Coronary artery (tissue), 2 donors: ENCODE measurements around the gene VWA5B1.

ENCODE experiments used
- DNase-seq: peaks from one replicate; pipeline ENCODE4 v3.0.0-alpha.2; 2017; ENCODE audit warnings: low spot score
- H3K27ac ChIP-seq, 2 donors: fragments of 200-600 bp; sonication (generic); one replicate each; pipeline ENCODE4 v1.5.1; 2016 to 2019
- H3K4me3 ChIP-seq: fragments of 200-600 bp; sonication (generic); 2 replicates; pipeline ENCODE4 v1.5.1; 2016; ENCODE audit warnings: mild to moderate bottlenecking, moderate library complexity
- CTCF ChIP-seq: fragments of 200-600 bp; sonication (generic); IDR thresholded peaks from one replicate; pipeline ENCODE4 v1.5.1; 2019; ENCODE audit warnings: antibody characterized with exemption

VWA5B1 gene

GRCh38 chr1:20385630-20386029 lies 95.0 kb downstream of the VWA5B1 start:
- no peak overlapping the region for H3K4me3 ChIP-seq
- no peak overlapping the region for H3K27ac ChIP-seq
- no peak for TF ChIP-seq CTCF
- no peak for DNase-seq

- Histone ChIP-seq H3K27ac (no peak overlapping the region), H3K4me3 (no peak overlapping the region)
- no peak for DNase-seq
- TF ChIP-seq CTCF, result no peak
Observed at GRCh38 chr1:20386323-20387081, 95.8 kb downstream of the VWA5B1 start.

- Histone ChIP-seq H3K27ac (no peak overlapping the region), H3K4me3 (no peak overlapping the region)
- no peak for DNase-seq
- no peak for TF ChIP-seq CTCF
Observed at GRCh38 chr1:20389571-20389970, 98.9 kb downstream of the VWA5B1 start.

DNA sequence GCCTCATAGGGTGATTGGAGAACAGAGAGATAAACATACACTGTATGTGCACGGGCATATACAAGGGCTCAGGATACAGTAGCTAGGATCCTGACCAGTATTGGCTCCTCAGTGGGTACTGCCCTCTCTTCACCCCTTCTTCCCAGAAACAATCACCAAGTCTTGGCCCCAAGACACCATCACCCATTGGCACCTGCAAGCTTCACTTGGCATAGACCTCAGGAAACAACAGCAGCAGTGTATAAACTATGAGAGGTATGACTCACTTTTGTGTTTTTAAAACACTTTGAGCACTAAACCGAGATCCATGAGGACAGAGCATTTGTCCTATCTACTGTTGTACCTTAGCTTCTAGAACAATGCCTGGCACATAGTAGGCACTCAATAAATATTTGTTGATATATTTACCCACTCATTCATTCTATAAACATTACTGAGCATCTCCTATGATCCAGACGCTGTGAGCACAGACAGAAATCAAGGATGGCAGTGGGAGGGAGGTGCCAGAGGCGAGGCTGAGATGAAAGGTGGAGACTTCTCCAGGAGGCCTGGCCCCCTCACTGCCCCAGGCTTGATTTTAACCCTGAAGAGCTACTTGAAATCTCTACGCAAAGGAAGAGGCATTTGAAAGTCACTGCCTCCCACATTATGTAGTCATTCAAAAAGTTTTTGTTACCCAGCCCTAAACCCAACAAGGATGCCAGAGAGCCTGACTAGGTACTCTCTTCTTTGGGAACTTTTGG lies 100.1 kb downstream of the VWA5B1 start:
- DNase-seq, result no peak
- no peak overlapping the region for H3K4me3 ChIP-seq
- TF ChIP-seq CTCF, result no peak
- no peak overlapping the region for H3K27ac ChIP-seq

- no peak overlapping the region for H3K4me3 ChIP-seq
- DNase-seq, result no peak
- no peak overlapping the region for H3K27ac ChIP-seq
- no peak for TF ChIP-seq CTCF
Observed at GRCh38 chr1:20395255-20395654, 104.6 kb downstream of the VWA5B1 start.

GRCh38 chr1:20398744-20399143 lies 108.1 kb downstream of the VWA5B1 start:
- Histone ChIP-seq H3K4me3 (no peak overlapping the region), H3K27ac (no peak overlapping the region)
- no peak for TF ChIP-seq CTCF
- no peak for DNase-seq

DNA sequence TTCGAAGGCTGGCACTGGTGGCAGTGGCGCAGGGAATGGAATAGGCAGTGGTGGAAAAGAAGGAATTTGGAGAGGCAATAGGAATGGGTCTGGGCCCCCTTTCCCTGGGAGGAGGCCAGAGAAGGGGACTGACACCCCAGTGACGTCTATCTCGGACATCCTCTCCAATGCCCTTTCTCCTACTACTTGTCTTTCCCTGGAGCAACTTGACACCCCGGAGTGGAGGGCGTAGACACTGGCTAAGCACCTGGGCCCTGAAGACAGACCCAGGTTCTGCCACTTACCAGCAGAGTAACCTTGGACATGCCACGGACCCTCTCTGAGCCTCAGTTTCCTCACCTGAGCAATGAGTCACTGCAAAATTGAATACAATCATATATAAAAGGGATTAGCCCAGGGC lies 108.5 kb downstream of the VWA5B1 start:
- peak; percentile 43 for DNase-seq
- TF ChIP-seq CTCF, result no peak
- Histone ChIP-seq H3K27ac (no peak overlapping the region), H3K4me3 (no peak overlapping the region)
